HG03575 (cell line): ENCODE measurements around the gene CHAF1A.

Experiments used
- ATAC-seq: cut with Tn5 transposase; IDR thresholded peaks from one replicate; pipeline ENCODE4 v1.9.1; 2021; ENCODE audit not compliant: unreplicated experiment, insufficient number of reproducible peaks, low FRiP score; ENCODE audit errors: extremely low read depth

CHAF1A gene

DNA sequence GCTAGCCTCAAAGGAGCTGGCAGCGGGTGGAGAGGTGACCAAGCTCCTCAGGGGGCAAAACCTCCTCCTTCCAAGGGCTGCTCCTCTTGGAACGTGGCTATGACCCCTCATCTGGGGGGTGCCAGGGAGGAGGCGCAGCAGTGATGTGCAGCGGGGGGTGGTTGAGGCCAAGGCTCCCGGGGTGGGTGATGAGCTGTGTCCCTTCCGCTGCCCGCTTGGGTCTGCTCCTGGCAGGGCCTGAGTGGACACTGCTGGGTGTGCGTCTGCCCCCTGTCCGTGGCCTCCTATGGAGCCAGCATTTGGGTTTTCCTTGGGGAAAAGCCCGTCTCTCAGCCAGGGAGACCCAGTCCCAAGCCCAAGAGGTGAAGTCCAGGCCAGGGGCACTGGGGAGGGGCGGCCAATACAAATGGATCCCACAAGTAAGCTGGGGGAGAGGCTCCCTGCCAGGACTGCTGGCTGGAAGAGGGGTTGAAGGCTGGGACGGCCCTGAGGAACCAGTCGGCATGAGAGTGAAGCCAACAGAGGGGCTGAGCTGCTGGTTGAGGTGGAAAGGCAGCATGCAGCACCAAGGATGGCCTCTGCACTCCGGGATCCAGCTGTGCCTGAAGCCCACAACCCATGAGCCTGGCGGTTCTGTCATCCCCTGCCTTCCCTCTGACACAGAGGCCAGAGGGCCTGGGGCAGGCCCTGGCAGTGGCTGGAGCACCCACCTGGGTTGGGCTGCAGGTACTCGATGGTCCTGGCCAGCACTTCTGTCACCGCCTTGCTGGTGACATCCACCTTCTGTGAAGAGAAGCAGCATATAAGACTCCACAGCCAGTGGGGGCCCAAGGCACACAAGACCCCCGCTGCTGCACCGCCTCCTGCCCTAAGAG is 36.4 kb upstream of the CHAF1A start:
- no peak for ATAC-seq

DNA sequence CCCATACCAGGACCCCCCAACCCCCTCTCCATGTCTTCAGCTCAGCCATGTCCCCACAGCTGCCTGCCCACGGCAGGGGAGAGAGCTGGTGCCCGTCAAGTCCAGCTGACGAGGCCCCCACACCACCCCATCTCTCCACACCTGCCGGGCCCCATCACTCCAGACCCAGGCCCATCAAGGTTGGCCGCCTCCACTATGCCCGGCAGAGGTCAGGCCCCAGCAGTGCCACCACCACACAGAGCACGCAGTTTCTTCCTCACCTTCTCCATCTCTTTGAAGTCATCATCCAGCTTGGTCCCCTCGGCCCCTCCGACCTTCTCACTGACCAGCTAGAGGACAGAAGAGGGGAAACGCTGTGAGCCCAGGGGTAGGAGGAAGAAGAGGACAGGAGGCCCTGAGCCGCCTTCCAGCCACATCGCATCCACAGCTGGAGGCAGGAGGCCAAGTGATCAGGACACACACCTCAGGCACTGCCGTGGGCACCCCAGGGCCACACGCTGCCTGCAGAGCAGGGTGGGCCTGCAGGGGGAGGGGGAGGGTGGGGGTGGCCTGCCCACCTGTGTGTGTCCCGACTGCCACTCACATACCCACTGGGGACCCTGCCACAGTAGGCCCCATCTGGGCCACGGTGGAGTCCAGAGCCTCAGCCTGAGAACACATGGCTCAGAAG is 35.6 kb upstream of the CHAF1A start:
- ATAC-seq: no peak

DNA sequence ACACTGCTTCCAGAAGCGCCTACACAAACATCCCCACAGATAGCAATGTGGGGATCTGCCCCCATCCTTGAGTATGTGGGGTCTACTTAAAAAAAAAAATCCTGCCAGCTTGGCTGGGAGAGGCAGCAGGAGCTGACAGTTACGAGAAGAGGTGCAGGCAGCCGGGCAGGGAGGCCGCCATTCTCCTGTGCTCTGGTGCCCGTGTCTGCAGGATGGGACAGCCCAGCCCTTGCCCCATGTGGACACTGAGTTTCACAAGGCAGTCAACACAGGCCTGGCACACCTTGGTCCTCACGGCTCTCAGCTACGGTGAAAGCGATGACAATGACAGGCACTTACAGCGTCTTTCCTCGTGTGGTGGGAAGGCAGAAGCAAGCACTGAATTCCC is 35.1 kb upstream of the CHAF1A start:
- no peak for ATAC-seq

DNA sequence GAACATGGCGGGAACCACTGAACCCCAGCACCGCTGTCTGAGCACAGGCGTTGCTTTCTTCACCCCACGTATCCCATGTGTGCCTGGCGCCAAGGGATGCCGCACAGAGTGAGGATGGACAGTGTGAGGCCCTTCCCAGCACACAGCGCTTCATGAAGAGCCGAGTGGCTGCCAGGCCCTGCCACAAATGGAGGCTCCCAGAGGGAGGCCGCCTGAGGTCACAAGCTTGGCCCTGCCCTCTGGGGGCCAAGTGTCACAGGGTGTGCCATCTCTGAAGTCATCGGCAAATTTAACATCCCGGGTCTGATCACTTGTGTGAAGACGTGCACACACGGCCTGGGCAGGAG is 34.7 kb upstream of the CHAF1A start:
- ATAC-seq: no peak

DNA sequence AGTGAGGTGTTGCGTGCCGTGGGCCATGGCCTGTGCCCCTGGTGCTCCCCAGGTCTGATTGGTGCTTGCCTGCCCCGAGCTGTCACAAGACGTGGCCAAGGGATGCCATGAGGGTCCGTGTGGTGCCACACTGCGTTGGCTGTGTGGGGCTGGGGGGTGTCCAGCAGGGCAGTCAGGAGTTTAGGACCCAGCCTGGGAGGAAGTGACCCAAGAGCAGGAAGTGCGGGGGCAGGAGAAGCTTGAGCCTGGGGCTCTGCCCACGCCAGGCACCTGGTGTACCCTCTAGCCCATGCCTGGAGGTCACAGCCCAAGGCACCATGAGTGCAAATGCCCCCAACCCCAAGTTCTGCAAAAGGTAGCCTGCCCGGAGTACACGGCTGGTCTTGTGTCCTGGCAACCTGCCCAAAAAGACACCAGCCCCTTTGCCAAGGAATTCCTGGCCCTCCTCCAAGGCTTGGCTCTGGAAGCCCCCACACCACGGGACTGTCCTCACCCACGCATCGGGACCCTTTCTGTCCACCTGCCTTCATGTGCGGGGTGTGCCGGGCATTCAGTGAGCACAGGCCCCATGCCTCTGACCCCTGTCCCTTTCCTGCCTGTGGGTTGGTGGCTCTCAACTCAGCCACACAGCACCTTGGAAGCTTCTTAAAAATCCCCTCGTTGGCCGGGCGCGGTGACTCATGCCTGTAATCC is 34.2 kb upstream of the CHAF1A start:
- no peak for ATAC-seq

DNA sequence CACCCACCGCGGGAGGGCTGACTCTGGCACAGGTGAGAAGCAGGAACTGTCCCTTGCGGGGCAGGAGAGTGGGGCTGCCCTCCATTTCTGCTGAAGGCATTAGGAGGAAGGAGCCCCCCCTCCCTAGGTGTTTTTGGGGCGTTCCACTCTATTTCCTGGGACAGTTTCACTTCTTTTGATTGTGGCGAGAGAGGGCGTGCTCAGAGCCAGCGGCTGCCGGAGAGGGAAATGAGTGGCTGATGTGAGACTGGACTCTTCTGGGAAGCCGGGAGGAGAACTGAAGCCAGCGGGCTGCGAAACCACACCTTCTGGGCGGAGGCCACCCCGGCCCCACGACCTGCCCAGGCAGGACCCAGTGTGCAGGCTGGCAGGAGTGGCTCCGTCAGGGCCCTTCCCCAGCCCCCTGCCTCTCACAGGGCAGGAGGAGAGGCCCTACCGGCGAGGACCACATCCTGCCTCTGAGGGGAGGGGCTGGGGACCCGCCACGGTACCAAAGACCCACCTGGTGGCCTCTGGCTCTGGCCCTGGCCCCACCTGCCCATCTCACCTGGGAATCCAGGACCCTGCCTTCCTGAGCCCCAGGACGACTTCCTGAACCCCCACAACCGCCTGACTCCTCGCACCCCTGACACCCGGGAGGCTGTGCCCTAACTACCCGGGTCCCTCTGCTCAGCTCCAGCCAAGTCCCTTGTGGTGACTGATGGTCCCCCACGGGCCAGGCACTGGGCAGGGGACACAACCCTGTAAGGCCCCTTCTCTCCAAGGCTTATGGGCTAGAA is 33.1 kb upstream of the CHAF1A start:
- no peak for ATAC-seq

DNA sequence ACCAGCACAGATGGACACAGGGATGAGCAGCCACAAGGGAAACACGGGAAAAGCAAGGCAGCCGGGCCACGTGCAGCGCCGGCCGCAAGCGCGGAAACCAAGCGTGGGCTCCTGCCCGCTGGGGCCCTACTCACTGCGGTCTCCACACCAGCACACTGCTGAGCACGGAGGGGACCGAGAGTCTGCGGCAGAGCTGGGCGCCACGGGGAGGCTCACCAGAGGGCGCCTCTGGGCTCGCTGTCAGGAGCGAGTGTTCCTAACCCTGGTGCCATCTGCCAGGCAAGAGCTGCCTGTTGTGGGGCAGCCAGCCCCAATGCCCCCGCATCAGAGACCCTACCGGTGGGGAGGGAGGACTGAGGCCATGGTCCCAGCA is 32.6 kb upstream of the CHAF1A start:
- no peak for ATAC-seq

DNA sequence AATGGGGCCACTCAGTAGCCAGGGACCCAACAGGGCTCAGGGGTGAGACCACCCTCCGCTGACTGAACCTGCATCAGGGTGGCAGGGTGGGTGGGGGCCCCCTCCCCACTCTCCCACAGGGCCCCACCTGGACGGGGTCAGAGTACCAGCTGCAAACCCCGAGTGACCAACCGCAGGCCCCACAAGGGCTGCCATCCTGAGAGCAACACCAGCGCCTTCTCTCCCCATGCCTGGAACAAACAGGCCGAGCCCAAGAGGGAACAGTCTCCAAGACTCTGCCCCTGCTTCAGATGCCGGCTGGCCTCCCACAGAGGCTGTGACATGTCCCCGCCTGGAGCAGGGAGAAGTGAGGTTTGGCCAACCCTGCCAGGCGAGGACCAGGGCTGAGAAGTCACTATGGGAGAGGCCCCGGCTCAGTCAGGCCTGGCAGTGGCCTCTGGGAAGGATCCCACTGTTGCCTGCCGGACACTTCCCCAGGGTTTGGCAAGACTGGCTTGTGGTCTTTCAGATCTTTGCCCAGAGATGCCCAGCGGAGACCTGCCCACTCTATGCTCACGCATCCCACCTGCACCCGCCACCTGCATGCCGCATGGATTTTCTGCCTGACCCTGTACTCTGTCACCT is 31.9 kb upstream of the CHAF1A start:
- ATAC-seq: no peak

DNA sequence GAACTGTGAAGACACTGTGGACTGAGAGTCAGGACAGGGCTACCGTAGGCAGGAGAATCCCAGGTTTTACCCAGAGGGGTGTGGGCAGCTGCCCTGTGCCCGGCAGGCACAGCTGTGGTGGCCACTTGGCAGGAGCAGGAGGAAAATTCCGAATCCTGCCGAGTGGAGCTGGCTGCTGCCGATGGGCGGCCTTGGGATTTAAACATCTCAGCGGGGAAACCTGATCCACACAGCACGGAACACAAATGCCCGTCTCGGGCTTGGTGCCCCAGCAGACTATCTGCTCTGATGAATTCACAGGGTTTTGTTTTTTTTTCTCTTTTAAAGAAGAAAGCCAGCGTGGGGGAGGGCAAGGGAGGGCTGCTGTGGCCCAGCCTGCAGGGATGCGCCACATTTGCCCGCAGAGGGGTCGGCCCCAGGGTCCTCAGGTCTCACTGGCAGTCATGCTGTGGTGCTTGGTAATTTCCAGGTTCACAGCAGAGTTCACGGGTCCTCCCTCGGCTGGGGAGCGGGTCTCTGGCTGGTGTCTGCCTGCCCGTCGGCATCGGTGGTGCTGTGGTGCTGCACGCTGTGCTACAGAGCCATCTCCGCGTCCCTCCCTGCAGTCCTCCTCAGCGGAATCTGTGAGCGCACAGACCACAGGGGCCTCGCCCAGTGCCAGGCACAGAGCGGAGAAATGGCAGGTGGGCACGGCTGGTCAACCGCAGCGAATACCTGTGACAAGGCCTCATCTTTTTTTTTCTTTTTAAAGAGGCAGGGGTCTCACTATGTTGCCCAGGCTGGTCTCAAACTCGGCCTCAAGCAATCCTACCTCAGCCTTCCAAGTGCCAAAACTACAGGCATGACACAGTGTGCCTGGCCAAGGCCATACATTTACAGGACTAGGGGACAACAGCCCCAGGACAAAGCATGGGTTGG is 30.9 kb upstream of the CHAF1A start:
- ATAC-seq: no peak

DNA sequence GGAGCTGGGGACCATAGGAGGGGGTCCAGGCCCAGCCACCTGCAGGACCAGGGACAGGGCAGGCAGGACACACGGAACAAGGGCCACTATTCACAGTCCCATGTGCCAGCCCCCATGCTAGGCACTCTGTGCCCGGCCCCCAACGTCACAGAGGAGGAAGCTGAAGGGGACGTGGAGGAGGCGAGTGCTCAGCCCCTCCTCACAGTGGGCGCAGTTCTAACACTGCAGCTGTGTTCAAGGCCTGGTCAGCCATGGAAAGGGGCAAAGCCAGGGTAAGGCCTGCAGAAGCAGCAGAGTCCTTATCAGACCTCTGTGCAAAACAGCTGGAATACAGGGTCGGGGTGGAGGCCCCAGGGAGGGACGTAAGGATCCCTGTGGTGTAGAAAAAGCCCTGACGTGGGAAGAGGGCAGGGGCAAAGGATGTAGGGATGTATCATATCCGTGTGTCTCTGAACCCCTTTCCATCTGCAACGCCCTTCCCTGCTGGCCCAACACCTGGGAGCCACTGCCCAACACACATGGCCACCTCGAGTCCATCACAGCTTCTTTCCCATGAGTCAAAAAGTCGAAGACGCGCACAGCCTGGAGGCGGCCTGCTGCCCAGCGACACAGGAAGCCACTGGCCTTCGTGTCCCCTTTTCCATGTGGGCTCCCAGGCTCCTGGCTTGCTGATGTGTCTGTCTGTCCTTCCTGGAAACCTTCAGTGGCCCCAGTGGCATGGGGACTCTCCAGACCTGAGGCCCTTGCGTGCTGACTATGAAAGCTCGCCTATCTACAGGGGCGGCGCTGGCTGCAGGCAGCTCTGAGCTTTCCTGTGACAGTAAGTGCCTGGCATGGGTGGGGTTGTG is 30.1 kb upstream of the CHAF1A start:
- no peak for ATAC-seq

DNA sequence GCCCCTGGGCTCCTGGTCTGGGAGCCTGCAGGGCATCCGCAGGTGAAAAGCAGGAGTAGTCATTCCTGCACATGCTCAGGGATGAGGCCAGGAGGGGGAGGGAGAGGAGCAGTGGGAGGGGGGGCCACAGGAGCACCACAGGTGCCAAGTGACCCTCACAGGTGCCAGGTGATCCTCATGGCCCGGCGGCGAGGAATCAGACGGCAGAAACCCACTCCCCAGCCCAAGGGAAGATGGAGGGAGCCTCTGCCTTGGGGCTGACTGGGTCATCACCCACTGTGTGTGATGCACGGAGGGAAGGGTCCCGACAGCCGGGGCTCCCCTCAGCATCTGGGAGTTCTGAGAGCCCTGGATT is 29.4 kb upstream of the CHAF1A start:
- no peak for ATAC-seq

DNA sequence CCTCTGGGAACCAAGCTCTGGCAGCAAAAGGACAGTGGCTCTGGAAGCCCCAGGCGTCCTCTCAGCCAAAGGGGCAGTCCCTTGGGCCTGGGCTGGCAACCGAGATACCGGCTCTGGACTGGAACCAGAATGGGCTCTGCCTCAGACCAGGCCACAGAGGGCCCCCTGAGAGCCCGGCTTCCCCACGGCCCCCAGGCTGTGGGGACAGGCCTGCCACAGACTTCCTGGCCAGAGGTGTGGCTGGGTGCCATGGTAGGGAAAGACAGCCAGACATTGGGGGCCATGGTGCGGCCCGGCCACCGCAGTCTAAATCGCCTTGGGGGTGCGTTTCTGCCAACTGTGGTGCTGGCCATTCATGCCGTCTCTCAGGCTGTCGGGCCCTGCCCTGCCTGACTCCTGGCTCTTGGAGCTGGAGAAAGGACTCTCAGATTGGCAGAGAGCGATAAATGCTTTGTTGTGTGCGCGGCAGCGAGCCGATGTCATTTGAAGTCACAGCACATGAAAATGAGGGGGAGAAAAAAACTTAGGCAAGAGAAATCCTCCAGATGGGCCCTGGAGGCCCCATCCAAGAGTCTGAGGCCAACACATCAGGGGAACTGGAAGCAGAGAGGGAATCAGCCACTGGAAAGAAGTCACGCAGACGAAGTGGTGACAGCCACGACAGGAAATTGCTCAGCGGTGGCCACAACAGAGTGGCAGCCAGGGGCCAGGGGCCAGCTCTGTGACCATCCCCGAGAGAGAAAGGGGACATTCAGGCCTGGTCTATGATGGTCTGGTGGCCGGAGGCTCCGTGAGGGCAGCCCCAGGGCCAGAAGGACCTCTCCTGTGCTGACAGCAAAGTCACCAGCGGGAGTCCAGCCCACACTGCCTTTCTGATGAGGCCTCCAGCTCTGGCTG is 28.6 kb upstream of the CHAF1A start:
- no peak for ATAC-seq

DNA sequence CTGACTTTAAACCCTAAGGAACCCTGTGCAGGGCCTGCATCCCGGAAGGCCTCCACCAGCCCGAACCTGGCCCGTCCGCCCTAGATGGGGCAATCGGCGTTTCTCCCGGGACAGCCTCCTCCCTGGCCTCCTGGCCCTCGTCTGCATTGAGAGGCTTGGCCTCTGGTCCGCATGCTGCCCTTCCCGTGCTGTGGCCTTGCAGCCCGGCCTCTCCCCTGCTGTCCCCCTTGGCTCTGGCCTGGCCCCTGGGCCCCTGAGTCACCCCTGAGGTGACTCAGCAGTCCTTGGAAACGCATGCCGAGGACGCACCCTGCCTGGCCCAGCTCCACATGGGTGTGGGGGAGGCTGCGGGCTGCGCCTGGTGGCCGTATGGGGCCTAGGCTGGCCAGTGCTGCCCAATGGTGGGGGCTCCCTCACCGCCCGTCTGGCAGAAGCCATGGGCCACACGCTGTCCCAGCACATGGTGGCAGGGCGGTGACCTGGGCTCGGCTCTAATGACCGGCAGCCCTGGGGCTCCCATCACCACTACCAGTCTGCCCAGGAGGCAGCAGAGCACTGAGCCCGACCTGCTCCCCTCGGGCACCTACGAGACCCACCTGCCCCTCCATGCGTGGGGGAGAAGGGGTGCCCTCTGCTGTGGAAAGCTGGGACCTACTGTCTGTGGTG is 27.8 kb upstream of the CHAF1A start:
- no peak for ATAC-seq

DNA sequence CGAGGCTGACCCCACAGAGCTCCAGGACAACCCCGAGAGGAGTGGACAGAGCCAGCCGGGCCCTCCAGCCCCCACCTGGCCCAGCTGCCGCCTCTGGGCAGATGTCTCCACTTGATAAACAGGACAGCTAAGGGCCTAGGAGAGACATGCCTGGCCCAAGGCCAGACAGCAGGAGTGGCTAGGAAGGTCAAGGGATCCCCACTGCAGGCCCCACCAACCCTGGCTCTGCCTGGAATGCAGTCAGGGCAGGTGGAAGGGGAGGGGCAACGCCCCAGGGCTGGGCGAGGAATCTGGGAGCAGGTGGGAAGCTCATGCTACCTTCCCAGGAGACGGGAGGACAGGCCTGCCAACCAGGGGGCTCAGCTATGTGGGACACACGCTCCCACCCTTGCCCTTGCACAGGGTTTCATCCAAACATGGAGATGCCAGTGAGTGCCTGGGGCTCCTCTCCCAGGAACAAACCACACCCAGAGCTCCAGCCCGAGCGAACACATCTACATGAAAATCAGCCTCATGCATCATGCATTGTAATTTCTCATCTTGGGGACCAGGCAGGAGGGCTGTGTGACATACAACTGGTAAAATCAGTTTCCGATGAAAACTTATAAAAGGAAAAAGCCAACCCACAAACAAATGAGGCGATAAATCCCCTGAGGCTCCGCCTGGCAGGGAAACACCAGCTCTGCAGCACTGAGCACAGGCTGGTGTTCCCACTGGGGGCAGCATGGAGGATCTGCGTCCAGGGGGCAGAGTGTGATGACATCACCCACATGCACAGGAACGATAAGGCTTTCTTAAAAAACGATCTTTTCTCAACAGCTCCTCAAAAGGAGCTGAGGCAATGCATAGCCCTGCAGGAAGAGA is 27.0 kb upstream of the CHAF1A start:
- ATAC-seq: no peak

DNA sequence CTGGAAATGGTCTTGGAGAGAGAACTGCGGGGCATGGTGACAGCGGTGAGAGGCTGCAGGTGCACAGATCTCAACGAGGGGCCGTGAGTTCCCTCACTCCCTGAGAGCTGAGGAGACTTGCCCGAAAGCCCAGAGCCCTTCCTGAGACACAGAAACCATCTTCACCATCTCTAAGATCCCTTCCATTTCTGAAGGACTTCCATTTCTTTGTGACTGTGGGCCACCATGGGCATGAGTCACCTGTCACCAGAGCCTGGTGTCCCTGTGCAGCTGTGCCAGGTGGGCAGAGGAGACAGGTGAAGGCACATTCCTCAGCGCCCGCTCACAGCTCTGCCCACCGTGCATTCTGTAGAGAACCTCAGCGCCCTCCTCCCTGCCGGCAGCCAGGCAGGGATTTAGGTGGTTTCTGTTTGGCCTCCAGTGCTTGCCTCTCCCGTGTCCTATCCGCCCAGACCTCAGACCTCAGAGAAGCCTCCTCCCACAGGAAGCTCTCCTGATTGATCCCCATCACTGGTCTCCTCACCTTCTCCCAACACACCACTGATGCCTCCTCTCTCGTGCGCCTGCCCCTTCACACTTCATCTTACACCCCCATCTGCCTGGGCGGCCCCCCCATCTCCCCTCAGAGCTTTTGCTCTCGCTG is 26.3 kb upstream of the CHAF1A start:
- ATAC-seq: no peak
